ENCODE data around the gene ATP6V0B.

The ATP6V0B gene

GRCh38 chr1:43985984-43986595 lies 11.3 kb downstream of the ATP6V0B start:
- no peak for DNase-seq

- DNase-seq, result no peak
Observed at GRCh38 chr1:43986712-43987111, 12.0 kb downstream of the ATP6V0B start.

DNA sequence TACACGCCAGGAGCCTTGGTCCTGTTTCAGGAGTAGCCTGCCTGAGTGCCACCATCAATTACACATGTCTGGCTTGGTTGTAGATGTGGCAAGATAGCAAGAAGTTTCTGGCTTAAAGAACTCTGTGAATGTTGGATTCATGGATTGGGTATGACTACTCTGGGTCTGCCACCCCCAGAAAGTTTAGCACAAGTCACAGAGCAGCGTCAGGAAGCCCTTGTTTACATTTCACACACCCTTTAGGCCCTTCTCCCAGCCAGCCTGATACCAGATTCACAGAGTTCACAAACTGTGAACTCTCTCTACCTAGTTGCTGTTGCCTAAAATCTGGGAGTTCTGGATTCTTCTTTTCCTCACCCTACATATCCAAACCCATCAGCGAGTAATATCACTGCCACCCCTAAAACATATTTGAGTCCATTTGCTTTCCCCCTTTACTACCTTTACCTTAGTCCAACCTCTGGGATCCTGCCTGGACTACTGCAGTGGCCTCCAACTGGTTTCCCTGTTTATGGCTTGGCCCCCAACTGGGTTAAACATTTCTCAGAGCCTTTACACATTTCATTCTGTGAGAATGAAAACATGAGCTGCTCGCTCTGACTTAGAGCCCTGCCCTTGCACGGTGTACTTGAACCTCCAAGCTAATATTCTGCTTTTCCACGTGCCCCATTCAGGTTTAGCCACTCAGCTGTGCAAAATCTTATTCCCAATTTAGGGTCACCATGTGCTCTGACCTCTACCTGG lies 12.6 kb downstream of the ATP6V0B start:
- DNase-seq, result no peak

GRCh38 chr1:43990271-43991199 lies 15.8 kb downstream of the ATP6V0B start:
- DNase-seq, result no peak

DNA sequence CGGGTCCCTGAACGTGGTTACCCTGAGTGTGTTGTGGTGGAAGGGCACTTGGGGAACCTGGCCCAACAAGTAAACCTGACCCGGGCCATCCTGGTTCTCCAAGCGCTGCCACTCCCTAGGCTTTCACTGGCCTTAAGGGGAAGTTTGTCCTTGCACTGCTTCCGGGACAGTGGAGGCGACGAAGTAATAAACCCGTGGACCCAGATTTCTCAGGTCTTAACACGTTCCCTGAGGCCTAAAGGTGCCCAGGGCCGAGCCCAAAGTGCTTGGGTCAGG lies 16.4 kb downstream of the ATP6V0B start:
- DNase-seq, result no peak

DNA sequence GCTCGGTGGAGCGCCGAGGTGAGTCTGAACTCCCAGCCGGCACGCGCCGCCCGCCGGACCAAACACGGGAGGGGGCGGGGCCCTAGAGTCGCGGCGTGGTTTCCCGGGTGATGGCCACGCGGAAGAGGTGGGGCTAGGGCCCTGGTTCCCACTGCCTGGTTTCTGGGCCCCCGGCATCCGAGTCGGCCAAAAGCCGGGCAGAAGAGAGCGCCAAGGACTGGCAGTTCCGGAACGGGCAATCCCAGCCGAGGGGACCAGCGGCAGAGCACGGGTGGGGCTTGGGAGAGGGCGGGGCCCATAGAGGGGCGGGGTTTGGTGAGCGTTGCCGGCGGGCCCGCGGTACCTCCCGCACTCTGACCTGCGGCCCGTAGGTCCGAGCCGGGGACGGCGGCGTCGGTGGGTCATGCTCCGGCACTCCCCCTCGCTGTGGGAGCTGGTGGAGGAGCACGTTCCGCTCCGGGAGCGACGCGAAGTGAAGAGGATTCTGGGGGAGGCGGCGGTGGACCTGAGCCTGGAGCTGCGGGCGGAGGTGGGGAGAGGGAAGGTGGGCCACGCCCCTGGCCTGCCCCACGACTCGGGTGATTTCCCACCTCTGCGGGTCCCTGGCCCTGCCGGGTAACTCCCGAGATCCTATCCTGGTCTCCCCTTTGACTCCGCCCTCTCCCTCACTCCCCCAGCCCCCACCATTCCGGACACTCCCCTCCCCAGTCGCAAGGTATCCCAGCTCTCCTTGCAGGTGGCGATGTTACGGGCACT lies 16.9 kb downstream of the ATP6V0B start, which contains the start of gene CCDC24:
TSS of gene CCDC24 (plus strand) at position 124 of the 756 bp plus-strand sequence. CDS start at position 404, 280 bp downstream.
- peak; percentile 89 for DNase-seq

- DNase-seq, result no peak
Observed at GRCh38 chr1:43992232-43992995, 17.7 kb downstream of the ATP6V0B start.

DNA sequence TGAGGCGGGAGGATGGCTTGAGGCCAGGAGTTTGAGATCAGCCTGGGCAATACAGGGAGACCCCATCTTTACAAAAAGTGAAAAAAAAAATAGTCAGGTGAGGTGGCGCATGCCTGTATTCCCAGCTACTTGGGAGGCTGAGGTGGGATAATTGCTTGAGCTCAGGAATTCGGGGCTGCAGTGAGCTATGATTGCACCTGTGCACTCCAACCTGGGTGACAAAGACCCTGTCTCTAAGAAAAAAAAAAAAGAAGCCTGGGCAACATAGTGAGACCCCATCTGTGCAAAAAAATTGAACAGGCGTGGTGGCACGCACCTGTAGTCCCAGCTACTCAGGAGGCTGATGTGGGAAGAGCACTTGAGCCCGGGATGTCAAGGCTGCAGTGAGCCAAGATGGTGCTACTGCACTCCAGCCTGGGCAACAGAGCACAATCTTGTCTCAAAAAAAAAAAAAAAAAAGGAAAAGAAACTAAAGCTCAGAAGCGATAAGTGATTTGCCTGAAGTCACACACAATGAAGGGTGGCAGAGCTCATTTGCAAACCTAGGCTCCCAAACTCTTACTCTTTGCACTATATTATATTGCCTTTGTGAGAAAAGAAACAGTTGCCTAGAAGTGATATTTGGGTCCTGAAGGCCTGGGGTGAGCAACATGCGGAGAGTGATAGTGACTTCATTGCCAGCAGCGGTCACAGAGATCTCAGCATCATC lies 18.6 kb downstream of the ATP6V0B start:
- no peak for DNase-seq

- DNase-seq, result no peak
Observed at GRCh38 chr1:43994071-43994470, 19.3 kb downstream of the ATP6V0B start.

DNA sequence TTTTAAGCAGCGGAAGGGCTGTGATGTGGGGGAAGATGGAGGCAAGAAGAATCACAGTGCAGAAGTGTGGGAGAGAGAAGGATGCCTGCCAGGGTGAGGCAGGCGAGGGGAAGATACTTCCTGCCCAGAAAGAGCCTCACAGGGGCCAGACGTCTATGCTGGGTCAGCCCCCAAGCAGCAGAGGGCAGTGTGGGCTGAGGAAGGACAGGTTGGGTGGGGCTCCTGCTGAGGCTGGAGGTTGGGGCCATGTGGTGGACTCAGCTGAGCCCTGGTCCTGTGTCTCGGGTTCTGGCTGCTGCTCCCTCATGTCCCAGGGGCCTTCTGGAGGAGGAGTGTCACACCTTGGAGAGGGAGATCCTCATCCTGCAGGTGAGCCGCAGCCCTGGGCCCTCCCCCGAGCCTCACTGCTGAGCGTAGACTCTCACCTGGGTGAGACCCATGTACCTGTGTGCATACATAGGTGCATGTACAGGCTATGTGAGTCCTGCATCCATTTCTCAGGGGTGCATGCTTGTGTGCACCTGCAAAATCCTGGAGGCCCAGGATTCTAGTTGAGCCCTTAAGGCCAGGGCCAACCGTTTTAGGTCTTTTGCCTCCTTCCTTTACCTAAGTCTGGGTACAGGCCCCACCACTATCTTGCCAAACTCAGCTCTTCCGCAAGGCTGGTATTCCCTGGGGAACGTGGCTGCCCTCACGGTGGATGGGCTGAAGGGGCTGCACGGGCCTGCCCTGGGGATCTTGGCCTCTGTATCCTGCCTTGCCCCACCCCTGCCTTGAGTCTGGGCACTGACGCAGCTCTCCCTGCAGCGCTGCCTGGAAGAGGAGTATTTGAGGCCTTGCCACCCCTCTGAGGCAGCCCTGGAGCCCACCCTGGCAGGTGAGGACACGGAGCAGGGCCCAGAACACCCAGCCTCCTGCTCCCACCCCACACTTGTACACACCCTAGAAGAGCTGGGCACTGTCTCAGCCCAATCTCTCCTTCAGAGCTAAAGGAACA lies 20.3 kb downstream of the ATP6V0B start:
- DNase-seq, result no peak

DNA sequence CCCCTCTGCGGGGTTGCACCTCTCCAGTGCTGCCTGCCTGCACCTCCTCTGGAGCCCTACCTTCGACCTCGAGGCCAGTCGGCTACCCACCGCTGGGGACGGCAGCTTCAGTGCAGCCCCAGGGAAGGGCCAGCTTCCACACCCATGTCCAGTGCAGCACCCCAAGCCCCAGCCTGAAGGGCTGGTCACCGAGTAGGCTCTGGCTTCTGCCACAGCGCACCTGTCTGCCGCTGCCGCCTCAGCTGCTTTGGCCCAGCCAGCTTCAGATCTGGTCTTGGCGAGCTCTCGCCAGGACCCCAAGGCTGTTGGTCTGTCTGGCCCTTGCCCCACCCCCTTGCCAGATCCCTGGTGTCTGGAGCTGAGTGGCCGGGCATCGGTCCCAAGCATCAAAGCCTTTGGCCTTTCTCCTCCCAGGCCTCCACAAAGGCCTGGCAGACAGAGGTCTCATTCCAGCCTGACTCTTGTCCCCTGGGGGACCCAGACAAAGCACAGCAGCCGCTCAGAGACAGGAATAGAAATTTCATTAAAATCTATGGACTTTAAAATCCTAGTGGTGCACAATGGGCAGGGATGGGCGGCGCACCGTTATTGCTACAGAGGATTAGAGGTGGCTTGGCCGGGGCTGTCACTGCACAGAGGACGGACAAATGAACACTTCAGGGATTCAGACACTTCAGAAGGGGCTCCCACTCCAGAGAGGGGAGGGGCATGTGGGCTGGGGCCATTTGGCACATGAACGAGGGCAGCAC lies 21.4 kb downstream of the ATP6V0B start:
- DNase-seq, result no peak

- no peak for DNase-seq
Observed at GRCh38 chr1:43996733-43997115, 22.0 kb downstream of the ATP6V0B start.

- DNase-seq, result no peak
Observed at GRCh38 chr1:43997295-43997999, 22.7 kb downstream of the ATP6V0B start.

DNA sequence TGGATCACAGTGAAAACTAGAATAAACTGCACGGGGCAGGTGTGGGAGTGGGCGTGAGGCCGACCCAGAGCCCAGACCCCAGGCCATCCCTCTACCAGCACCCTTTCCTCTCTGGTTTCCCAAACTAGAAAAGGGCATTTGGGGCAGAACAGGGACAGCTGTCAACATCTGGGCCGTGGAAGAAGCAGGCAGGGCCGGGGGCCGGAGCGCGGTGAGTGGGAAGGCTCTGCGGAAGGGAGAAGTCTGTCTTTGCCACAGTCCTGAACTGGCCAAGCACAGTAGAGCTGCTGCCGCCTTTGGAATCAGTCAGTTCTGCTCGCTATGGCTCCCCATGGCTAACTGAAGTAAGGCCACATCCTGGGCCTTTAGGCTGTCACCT lies 23.2 kb downstream of the ATP6V0B start:
- DNase-seq, result no peak

DNA sequence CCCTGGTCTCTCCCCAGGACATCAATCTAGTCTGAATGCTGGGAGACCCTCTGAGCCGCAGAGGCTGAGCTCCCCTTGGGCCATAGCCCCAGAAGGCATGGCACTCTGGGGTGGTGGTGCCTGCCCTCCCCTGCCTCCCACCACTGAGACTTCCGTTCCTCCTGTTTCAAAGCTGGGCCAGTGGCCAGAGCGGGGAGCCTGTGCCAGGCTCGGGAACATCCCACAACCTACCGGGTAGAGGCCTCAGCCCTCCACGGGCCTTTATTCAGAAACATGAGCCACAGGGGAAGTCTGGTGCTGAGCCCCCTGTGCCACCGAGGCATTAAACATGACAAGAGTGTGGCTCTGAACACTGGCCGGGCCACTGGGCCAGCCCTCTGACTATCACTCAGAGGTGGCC lies 24.7 kb downstream of the ATP6V0B start:
- no peak for DNase-seq

GRCh38 chr1:44000122-44000665 lies 25.4 kb downstream of the ATP6V0B start:
- DNase-seq, result no peak

GRCh38 chr1:44002165-44002564 lies 27.4 kb downstream of the ATP6V0B start:
- no peak for DNase-seq

- no peak for DNase-seq
Observed at GRCh38 chr1:44002606-44003157, 27.9 kb downstream of the ATP6V0B start.
